SK-N-SH (cell line): ENCODE measurements around the gene VAMP2.

Source experiments
- CTCF ChIP-seq: fragments of 200-600 bp; sonication (generic); IDR thresholded peaks from 2 replicates; pipeline ENCODE4 v1.6.1; 2017; ENCODE audit warnings: antibody characterized with exemption, mild to moderate bottlenecking, moderate library complexity
- FOXM1 ChIP-seq: IDR thresholded peaks from 2 replicates; pipeline ENCODE4 v1.4.0; 2012; ENCODE audit warnings: low read depth, mild to moderate bottlenecking
- RFX5 ChIP-seq: IDR thresholded peaks from 2 replicates; pipeline ENCODE4 v1.6.1; 2012; ENCODE audit warnings: mild to moderate bottlenecking, improper control_type of control experiment, low read length
- YY1 ChIP-seq: IDR thresholded peaks from 2 replicates; pipeline ENCODE4 v1.4.0; 2012; ENCODE audit warnings: low read depth, mild to moderate bottlenecking

GRCh38 chr17:8122422-8122923 is 40.3 kb downstream of the VAMP2 start:
- no peak for TF ChIP-seq CTCF
- no peak for TF ChIP-seq YY1
- no peak for TF ChIP-seq FOXM1
- no peak for TF ChIP-seq RFX5
